Stromal cell of bone marrow (primary cell): ENCODE measurements around the gene PIGZ.

Source experiments
- DNase-seq: peaks from one replicate; pipeline ENCODE4 v3.0.0-alpha.2; 2012; ENCODE audit warnings: low read depth

PIGZ gene

DNA sequence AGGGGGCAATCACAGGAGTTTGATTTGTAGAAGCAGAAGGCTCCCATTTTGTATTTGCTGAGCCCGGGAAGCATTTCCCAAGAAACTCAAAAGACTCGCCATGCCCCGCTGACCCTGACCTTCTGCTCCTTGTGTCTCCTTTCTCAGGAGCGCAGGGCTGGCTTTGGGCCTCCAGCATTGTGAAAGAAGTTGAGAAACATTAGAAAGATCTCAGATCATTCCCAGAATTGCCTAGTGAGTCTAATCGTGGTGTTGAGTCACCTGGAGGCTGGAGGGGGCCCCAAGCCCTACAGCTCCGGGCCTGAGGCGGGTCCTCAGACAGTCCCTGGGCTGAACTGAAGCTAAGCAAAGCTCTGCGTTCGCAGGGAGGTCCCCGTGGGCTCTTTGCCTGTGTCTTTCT is 10.9 kb upstream of the PIGZ start:
- peak; percentile 71 for DNase-seq

DNA sequence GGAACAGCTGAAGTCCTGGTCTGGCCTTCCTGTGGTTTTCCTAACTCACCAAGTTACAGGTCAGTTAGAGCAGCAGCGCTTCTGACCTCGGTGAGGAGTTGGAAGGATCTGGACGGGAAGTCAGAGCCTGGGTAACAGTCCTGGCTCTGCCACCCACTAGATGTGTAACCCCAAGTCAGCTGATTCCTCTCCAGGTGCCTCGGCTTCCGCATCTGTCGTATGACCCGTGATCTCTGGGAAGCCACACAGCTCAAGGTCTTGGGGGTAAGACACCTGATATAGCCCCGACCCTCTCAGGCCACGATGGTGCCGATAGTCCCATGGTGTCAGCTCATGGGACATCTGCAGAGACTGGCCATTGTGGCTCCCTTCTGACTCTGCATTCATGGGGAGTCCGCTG is 8.3 kb upstream of the PIGZ start:
- DNase-seq: no peak

DNA sequence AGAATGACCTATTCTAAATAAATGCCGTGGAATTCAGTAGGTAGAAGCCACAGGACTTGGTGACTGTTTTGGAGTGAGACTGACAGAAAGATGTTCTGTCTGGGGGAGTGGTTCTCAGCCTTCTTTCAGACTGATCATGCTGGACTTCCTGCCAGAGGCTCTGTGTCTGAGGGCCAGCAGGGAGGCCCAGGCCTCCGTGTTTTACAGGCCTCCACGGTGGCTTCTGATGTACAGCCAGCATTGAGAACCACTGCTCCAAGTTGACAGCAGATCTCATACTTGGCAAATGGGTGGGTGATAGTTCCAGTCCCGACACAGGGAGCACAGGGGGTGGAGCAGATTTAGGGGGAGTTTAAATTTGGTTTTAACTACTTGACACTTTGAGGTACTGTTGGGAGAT is 6.7 kb upstream of the PIGZ start:
- DNase-seq: no peak

DNA sequence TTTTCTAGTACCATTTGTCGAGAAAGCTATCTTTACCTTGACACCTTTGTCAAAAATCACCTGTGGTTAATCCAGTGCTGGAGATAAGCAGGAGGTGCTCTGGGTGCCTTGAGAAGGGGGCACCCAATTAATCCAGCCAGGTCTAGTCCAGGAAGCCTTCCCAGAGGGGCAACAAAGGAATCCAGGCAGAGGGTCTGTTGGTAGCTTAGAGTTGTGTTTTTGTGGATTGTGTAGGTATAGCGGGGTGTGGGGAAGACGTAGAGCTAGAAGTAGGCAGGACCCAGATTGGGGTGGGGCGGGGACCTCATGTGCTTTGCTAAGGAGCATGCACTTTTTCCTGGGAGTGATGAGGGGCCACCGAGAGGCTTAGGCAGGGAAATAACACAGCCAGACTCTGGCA is 6.0 kb upstream of the PIGZ start:
- no peak for DNase-seq

DNA sequence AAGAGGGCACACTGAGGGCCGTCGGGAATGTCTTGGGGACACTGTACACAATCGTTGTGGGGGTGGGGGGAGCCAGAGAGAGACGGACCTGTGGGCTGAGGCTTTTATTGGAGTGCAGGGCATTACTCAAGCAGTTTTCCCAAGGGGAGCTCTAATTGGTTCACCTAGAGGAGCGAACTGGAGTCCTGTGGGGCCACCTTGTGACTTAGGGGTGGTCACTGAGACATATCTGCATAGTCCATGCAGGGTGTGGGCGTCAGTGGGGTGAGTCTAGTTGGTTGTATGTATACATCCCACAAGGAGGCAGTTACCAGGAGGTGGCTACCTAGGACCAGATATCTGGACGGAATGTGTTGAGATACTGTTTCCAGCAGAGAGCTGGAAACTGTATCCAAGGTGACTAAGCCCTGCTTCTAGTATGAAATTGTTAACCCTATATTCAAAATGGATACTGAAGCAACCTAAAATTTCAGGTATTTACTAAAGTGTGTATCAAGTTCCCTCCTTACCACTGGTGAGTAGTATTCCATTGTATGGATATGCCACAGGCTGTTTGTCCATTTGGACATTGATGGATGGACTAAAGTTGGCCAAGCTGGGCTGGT is 2.6 kb upstream of the PIGZ start:
- DNase-seq: no peak

DNA sequence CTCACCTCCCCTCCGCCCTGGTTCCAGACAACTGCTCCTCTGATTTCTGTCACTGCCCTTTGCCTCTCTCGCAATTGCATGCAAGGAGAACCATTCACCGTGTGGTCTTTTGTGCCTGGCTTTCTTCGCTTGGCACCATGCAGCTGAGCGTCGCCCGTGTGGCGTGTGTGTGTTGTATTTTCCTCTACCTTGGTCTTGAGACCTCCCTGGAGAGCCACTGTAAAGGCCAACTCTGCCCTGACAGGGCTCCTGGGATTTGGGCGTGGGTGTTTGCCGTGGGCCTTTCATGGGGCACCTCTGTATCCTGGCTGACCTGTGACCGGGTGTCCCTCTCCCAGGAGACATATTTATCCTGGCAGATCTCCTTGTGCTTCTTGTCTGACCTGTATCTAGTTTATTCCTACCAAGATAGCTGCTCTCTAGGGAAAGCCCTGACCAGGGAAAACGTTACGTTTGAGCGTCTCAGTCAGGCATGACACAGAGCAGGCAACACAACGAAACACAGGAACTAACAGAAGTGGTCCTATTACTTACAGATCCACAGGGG is 2.0 kb upstream of the PIGZ start:
- no peak for DNase-seq

DNA sequence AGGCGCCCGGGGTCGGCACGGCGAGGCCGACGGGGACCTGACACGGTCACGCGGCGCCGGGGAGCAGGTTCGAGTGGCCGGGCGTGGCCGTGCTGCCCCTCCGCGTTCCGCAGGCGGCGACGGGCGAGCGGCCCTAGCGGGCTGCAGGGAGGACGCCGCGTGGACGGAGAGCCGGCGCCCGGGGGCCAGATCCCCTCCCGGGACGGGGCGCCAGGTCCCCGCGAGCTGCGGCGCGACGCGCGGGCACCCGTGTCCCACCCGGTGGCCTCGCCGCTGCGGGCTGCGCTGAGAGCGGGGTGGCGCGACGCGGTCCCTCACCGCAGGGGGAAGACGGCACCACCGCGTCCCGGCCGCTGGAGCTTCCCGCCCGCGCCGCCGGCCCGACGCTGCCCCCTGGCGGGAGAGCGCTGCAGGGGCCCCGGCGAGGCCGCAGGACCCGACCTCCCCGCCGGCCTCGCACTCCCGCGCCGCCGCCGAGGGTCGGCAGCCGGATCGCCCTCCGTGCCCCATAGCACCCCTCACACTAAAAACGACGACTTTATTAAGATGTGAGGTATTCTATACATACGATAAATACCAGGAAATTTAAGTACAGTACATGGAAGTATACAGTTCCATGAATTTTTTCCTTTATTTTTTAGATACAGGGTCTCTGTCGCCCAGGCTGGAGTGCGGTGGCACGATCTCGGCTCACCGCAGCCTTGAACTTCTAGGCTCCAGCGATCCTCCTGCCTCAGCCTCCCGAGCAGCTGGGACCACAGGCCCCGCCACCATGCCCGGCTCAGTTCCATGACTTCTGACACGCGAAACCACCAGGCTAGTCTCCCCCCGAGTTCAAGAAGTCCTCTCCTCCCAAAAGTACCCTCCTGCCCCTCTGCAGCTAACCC is 1.3 kb upstream of the PIGZ start:
- DNase-seq: no peak

DNA sequence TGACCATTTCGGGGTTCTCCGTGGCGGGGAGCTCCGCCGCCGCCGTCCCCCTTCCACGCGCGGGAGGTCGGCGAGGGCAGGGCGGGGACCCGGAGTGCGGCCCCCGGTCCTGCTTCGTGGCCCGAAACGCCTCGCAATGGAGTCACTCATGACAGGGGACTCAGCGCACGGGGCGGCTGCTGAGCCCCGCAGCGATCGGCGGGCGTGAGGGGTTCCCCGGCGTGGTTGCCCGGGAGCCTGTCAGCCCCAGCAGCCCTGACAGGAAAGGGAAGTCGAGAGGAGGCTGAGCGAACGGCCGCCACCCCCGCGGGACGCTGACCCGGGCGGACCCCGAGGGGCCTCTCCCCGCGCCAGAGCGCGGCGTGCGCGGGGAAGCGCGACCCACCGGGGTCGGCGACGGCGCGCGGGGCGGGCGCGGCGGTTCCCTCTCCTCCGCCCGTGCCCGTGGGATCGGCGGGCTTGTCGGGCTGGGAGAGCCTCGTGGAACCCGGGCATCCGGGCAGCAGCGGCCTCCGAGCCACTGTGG is 564 bp upstream of the PIGZ start:
- no peak for DNase-seq

DNA sequence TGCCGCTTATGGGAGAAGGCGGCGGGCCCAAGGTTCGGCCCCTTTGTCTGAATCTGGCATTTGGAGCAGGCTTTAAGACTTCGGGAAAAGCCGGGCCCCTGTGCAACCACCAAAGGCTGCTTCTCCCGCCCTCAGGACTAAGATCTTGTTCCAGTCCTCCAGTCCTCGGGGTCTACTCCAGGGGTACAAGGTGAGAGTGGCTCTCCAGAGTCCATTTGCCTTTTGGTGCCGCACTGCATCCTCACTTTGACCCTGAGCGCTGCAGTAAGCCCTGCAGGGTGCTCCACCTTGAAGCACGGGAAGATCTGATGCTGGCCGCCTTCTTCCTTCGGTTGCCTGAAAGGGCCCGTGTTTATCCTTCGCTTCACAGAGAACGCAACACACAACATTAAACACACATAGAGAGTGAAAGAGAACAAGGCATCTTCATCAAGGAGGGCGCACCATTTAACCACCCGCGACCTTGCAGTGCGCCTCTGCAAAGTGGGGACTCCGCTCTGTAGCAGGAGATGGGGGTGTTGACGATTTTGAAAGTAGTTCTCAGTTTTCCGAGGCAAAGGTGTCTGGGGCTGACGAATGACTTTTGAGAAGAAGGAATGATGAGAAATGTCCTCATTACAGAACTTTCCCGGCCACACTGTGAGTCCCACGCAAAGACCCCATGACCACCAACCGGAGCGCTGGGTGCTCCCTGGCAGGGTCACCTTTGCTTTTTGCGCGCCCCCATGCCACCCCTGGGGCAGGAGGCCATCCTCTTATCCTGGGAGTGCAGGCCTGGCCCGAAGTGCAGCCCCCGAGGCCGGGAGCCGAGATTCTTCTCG is 1.0 kb downstream of the PIGZ start:
- no peak for DNase-seq

DNA sequence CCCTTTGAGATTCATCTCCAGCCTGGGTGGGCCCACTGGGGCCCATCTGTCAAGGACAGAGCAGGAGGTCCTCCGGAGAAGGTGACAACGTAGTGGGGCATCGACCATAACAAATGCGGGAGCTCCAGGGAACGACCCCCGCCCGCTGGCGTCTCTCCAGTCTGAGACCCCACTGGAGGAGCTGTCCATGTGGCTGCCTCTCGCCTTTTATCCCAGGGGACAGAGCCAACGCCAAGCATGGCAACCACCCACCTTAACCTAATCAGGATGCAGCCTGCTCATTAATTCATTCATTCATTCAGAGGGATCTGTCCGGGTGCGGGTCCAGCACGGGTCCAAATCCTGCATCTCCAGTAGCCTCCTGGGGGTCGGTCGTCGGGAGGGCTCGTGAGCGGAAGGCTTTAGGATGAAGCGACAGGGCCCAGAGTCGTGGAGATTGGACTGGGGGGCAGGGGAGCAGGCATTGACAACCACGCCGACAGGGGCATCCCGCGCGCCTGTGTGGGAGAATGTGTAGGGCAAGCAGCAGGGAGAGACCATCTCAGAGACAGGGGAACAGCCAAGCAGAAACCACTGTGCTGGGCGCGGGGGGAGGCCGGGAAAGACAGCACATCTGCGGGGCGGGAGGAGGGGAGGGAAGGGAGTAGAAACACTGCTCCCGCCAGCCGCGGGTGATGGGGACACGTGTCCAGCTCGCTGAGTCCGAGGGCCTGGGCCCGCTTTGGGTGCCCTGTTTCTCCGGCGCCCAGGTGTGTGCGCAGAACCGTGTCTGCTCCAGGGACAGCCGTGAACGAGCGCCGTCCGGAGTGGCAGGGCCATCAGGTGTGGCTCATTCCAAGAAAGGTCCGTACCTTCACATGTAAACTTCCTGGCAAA is 1.9 kb downstream of the PIGZ start:
- DNase-seq: no peak

DNA sequence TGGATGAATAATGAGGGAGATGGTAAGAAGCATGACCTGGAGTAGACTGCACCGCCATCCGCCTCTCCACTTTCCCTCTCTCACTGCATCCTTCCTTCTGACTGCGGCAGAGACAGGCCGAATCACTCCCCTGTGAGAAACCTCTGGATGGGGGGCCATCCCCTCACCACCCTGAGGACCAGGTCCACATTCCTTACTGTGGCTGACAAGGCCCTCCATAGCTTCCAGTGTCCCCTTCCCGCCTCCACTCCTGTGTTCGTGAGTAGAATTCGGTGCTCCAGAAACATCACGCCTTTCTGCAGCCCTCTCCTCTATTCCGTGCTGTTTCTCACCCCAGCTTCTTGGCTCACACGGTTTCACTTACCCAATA is 2.8 kb downstream of the PIGZ start:
- DNase-seq: no peak

DNA sequence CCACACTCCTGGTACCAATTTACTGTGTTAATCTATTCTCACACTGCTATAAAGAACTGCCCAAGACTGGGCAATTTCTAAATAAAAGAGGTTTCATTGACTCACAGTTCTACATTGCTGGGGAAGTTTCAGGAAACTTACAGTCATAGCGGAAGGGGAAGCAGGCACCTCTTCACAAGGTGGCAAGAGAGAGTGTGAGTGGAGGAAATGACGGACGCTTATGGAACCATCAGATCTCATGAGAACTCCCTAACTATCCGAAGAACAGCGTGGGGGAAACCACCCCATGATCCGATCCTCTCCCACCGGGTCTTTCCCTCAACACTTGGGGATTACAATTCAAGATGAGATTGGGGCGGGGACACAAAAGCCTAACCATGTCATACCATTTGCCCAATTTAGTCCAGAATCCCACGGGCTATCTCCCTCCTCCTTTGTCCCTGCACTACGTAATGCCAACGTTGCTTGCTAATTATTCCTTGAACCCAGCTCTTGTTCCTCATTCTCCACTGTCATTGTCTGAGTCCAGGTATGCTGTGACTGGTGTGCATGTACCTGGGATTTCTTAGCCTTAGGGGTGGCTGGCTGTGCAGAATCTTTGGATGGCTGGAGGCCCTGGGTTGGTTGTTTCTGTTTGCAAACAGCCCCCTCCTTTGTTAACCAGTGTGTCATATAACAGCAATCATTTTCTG is 3.4 kb downstream of the PIGZ start:
- no peak for DNase-seq

DNA sequence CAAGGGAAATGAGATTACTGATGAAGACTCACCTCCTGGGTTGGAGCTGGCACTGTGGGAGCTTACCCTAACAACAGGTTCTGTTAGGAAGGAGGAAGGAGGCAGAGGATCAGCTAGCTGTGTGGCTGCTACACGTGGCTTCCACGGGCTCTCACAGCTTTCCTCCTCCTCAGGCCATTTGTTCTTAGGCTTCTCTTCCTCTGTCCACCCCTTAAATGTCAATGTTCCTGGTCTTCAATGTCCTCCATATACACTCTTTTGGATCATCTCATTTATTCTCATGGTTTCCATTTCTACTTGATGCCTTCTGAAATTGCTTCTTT is 5.0 kb downstream of the PIGZ start:
- no peak for DNase-seq

DNA sequence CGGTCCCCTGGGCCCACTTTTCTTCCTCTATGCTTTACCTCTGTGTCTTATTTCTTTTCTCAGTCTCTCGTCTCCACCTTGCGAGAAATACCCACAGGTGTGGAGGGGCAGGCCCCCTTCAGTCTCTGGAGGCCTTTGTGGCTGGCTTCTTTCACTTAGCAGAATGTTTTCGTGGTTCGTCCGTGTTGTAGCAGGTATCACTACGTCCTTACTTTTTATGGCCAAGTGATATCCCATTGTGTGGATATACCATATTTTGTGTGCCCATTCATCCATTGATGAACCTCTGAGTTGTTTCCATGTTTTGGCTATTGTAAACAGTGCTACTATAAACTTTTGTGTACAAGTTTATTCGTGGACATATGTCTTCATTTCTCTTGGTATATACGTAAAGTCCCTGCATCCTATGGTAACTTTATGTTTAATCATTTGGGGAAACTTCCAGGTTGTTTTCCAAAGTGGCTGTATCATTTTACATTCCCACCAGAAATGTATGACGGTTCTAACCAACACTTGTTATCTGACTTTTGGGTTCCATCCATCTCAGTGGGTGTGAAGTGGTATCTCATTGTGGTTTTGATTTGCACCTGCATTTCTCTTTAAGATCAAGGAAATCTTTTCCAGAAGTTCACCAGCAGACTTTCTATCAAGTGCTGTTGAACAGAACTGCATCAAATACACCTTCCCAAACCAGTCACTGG is 5.6 kb downstream of the PIGZ start:
- DNase-seq: no peak

DNA sequence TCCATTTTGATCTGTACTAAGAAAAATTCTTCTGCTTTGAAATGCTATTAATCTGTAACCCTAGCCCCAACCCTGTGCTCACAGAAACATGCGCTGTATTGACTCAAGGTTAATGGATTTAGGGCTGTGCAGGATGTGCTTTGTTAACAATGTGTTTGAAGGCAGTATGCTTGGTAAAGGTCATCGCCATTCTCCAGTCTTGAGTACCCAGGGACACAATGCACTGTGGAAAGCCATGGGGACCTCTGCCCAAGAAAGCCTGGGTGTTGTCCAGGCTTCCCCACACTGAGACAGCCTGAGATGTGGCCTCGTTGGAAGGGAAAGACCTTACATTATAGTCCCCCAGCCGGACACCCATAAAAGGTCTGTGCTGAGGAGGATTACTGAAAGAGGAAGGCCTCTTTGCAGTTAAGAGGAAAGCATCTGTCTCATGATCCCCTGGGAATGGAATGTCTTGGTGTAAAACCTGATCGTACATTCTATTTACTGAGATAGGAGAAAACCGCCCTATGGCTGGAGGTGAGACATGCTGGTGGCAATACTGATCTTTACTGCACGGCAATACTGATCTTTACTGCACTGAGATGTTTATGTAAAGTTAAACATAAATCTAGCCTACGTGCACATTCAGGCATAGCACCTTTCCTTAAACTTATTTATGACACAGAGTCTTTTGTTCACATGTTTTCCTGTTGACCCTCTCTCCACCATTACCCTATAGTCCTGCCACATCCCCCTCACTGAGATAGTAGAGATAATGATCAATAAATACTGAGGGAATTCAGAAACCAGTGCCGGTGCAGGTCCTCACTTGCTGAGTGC is 6.3 kb downstream of the PIGZ start:
- DNase-seq: no peak

DNA sequence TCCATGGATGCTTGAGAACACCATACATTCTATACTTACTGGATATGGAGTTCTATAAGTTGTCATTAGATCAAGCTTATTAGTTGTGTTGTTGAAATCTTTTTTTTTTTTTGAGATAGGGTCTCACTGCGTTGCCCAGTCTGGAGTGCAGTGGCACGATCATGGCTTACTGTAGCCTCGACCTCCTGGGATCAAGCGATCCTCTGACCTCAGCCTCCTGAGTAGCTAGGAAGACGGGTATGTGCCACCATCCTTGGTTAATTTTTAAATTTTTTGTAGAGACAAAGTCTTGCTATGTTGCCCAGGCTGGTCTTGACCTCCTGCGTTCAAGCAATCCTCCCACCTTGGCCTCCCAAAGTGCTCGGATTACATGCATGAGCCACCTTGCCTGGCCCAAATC is 13.8 kb downstream of the PIGZ start:
- no peak for DNase-seq

DNA sequence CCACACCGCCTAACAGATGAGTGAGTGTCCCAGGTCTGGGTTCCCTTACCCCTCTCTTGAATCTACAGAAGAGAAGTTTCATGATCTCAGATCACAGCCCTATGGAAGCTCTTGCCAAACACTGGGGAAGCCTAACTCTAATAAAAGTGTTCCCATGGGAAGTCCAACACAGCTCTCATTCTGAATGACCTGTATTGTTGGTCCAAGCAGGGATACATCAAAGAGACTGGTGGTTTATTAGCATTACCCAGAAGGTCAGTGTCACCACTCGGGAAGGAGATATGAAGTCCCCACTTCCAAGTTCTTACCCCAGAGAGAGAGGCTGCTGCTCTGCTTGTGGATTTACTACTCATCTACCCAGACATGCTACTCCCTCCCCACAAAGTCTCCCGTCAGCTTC is 17.3 kb downstream of the PIGZ start:
- no peak for DNase-seq

DNA sequence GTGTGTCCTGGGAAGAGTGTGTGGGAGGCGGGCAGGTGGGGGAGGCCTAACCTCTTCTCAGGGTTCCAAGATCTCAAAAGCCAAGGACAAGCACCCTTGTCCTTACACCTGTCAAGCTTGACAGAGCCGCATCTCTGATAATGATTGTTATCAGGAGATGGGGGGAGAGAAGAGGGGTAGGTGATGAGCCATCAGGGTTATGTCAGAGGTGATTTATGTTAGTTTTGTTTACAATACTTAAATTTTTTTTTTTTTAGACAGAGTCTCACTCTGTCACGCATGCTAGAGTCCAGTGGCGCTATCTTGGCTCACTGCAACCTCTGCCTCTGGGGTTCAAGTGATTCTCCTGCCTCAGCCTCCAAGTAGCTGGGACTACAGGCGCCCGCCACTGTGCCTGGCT is 18.9 kb downstream of the PIGZ start:
- DNase-seq: no peak

DNA sequence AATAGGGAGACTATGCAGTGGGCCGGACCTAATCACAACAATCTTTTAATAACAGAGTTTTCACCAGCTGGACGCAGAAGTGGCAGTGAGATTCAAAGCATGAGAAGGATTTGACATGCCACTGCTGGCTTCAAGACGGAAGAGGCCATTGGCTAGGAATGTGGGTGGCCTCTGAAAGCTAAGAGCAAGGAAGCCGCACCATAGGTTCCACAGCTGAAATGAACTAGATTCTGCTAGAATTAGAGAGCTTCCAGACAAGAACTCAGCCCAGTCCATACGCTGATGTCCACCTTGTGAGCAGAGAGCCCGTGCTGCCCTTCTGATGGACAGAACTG is 19.4 kb downstream of the PIGZ start:
- DNase-seq: no peak
